Measurements from ENCODE around the gene CBFA2T2. TPM values are rescaled to one million over a fixed set of nuclear protein-coding genes. Genes with fewer than 3 reads are reported as not detected.
"Not testable (repeated sequence)": the region's sequence is repeated elsewhere in the genome, so short reads cannot be mapped to it uniquely, and the experiment has no call there.

The CBFA2T2 gene
- total and polyA plus RNA-seq, 12 donors, result 5.3 to 16.7 (median 9.4) TPM

DNA sequence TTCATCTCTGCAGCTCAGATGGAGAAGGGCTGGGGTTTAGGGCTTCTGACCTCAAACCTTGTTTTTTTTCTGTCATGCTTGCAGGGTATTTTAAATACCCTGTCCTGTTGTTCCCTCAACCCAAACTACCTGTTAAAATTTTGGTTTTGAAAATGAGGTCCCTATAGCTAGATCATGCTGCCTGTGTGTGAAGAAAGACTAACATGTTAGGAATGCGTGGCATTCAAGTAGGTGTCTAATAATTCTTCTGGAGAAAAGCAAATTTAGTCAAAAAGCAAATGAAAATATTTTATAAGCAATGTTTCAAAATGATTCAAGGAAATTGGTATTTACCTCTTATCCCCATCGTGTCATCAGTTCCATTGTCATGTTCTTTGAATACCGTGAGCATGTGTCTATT, 95.1 kb downstream of the CBFA2T2 start:
- no peak for TF ChIP-seq POLR2A (IDR thresholded peaks at IDR 0.05)
- TF ChIP-seq, protein P1, sequence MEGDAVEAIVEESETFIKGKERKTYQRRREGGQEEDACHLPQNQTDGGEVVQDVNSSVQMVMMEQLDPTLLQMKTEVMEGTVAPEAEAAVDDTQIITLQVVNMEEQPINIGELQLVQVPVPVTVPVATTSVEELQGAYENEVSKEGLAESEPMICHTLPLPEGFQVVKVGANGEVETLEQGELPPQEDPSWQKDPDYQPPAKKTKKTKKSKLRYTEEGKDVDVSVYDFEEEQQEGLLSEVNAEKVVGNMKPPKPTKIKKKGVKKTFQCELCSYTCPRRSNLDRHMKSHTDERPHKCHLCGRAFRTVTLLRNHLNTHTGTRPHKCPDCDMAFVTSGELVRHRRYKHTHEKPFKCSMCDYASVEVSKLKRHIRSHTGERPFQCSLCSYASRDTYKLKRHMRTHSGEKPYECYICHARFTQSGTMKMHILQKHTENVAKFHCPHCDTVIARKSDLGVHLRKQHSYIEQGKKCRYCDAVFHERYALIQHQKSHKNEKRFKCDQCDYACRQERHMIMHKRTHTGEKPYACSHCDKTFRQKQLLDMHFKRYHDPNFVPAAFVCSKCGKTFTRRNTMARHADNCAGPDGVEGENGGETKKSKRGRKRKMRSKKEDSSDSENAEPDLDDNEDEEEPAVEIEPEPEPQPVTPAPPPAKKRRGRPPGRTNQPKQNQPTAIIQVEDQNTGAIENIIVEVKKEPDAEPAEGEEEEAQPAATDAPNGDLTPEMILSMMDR (IDR thresholded peaks at IDR 0.05), result no peak
- DNase-seq, result no peak

DNA sequence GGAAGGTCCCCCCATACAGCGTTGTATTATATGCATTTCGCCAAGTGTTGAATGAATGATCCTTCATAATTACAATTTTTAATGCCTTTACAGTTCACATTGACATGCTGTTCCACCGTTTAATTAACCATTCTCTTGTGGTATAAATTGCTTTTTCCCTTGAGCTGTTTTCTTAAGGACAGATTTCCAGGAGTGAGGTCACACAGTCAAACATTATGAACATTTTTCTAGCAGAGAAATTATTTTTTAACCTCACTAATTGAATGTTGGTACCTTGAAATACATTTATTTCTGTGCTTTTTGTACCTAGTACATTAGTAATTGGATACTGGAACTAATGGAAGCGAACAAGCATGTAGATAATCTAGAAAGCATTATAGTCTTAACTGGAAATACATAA, 95.5 kb downstream of the CBFA2T2 start:
- Histone ChIP-seq H3K9me3 (replicated peaks in 1 of 3) (no peaks in the 10 kb centered on the region), H3K27ac (no peak overlapping the region), H3K36me3 (replicated peaks in 1 of 2) (no peaks in the 10 kb centered on the region), H3K4me3 (no peak overlapping the region), H3K4me1 (replicated peaks in 1 of 2) (no peaks in the 10 kb centered on the region), H3K27me3 (no peaks in the 10 kb centered on the region)
- DNase-seq, result no peak
- TF ChIP-seq, protein P1 (IDR thresholded peaks at IDR 0.05), result no peak
- TF ChIP-seq POLR2A (IDR thresholded peaks at IDR 0.05), result no peak
- 79 to 91% (median 90%) methylated on average over 4 of the region's 4 CpGs for WGBS, 4 donors
- intact Hi-C loops (cut with DNase I), result no loop called here

More for the DNA sequence above, 95.1 kb downstream of the CBFA2T2 start:
- H3K4me1 ChIP-seq (replicated peaks in 1 of 2), result no peaks in the 10 kb centered on the region
- WGBS, 4 donors, result 87 to 94% (median 90%) methylated on average over 3 of the region's 3 CpGs
- H3K27ac ChIP-seq, result no peak overlapping the region
- H3K36me3 ChIP-seq (replicated peaks in 1 of 2), result no peaks in the 10 kb centered on the region
- no peak overlapping the region for H3K4me3 ChIP-seq
- intact Hi-C loops (cut with DNase I), result no loop called here
- H3K27me3 ChIP-seq, result no peaks in the 10 kb centered on the region
- no peaks in the 10 kb centered on the region for H3K9me3 ChIP-seq (replicated peaks in 1 of 3)

DNA sequence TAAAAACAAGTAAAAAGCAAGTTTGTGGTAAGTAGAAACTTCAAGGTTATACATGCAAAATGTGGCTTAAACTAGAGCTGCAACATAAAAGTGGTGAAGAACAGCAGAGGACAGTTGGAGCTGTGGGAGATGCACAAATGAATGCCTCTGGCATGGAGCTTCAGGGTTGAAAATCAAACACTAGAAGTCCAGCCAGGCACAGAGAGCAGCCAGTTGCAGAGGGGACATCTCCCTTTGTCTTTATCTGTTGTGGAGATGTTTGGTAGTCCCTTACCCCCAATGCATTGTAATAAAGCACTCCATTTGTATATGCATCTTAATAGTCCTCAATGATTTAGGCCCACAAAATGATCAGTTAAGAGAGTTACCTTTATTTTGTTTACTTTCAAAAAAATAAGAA, 99.2 kb downstream of the CBFA2T2 start:
- Histone ChIP-seq H3K4me1 (replicated peaks in 1 of 2) (no peaks in the 10 kb centered on the region), H3K27me3 (no peaks in the 10 kb centered on the region), H3K36me3 (replicated peaks in 1 of 2) (no peaks in the 10 kb centered on the region), H3K4me3 (no peak overlapping the region), H3K27ac (no peak overlapping the region), H3K9me3 (replicated peaks in 1 of 3) (no peaks in the 10 kb centered on the region)
- no peak for TF ChIP-seq POLR2A (IDR thresholded peaks at IDR 0.05)
- TF ChIP-seq, protein P1 (IDR thresholded peaks at IDR 0.05), result no peak
- DNase-seq, result no peak
- intact Hi-C loops (cut with DNase I), result no loop called here

DNA sequence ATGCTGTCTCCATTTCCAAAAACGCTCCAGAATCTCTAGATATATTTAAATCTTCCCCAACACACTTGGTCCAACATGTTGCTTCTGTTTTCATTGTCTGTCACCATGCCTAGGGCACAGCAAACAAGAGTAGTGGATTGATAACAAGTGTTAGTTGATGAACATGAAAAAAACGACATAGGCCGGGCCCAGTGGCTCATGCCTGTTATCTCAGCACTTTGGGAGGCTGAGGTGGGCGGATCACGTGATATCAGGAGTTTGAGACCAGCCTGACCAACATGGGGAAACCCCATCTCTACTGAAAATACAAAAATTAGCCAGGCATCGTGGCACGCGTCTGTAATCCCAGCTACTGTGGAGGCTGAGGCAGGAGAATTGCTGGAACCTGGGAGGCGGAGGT, 102.0 kb downstream of the CBFA2T2 start:
- H3K4me1 ChIP-seq (replicated peaks in 1 of 2); H3K27ac ChIP-seq; H3K27me3 ChIP-seq; H3K9me3 ChIP-seq (replicated peaks in 1 of 3); H3K4me3 ChIP-seq; H3K36me3 ChIP-seq (replicated peaks in 1 of 2); DNase-seq; intact Hi-C loops (cut with DNase I): not testable (repeated sequence)
- whole genome bisulfite sequencing, 4 donors, result 90 to 95% (median 93%) methylated on average over 9 of the region's 9 CpGs

DNA sequence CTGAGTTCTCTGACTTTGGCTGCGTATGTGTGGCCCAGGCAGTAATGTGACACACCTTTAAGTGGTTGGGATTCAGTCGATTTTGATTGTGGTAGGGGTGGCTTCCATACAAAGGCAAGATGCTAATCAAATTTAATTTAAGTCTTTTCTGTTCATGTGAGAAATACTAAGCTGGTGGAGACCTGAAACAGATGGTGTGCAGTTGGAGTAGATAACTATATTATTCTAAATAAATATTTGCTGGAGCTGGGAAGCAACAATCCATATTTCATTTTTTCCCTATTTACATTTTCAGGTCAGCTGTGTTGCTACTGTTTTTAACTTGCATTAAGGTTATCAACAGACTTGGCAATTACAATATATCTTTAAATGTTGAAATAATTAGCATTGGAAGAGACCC, 104.8 kb downstream of the CBFA2T2 start:
- no peak overlapping the region for H3K27ac ChIP-seq
- no peaks in the 10 kb centered on the region for H3K4me1 ChIP-seq (replicated peaks in 1 of 2)
- intact Hi-C loops (cut with DNase I), result no loop called here
- no peak for DNase-seq
- TF ChIP-seq, protein P1 (IDR thresholded peaks at IDR 0.05), result no peak
- TF ChIP-seq POLR2A (IDR thresholded peaks at IDR 0.05), result no peak
- no peaks in the 10 kb centered on the region for H3K36me3 ChIP-seq (replicated peaks in 1 of 2)
- no peaks in the 10 kb centered on the region for H3K9me3 ChIP-seq (replicated peaks in 1 of 3)
- H3K27me3 ChIP-seq, result no peaks in the 10 kb centered on the region
- WGBS, 4 donors, result 62 to 86% (median 84%) methylated on average over 2 of the region's 2 CpGs
- no peak overlapping the region for H3K4me3 ChIP-seq
